Left lobe of liver (tissue), 2 donors: ENCODE measurements around the gene HOXB4. TPM values are rescaled to one million over a fixed set of nuclear protein-coding genes. Genes with fewer than 3 reads are reported as not detected.

Source experiments
- ATAC-seq: fragments of 200-7000 bp; cut with Tn5 transposase; one replicate; pipeline ENCODE4 v1.9.1; 2020; ENCODE audit warnings: mild to moderate bottlenecking, moderate library complexity
- DNase-seq: peaks from one replicate; pipeline ENCODE4 v3.0.0-alpha.2; 2020; ENCODE audit warnings: low spot score
- total RNA-seq: library from RNA; stranded (reverse); gene quantifications from one replicate; pipeline ENCODE4 v1.2.1, GENCODE V29; 2021
- donor health status: DM: no; HTN: no; CAD: no; lungs with moderate emphysema.
- donor health status: DM: no; HTN: yes; CAD: no.

The HOXB4 gene
- total RNA-seq, 1 donor from 2014 or later, result 1.1 TPM

GRCh38 chr17:48590607-48591161 is 12.5 kb upstream of the HOXB4 start:
- no peak for DNase-seq
- no peak for ATAC-seq

GRCh38 chr17:48589831-48590606 is 11.9 kb upstream of the HOXB4 start, which contains the start of gene HOXB3:
Gene HOXB3 (minus strand): TSS chr17:48590241. CDS start chr17:48552474, 37,767 bp downstream.
- ATAC-seq (no peak), DNase-seq (no peak)

- no peak for DNase-seq
- no peak for ATAC-seq
Observed at GRCh38 chr17:48589060-48589830, 11.1 kb upstream of the HOXB4 start.

GRCh38 chr17:48588528-48588927 is 10.4 kb upstream of the HOXB4 start:
- DNase-seq, result no peak
- no peak for ATAC-seq

GRCh38 chr17:48588074-48588415 is 9.9 kb upstream of the HOXB4 start:
- DNase-seq, result no peak
- no peak for ATAC-seq

GRCh38 chr17:48587276-48588073 is 9.3 kb upstream of the HOXB4 start:
- no peak for DNase-seq
- ATAC-seq, result no peak

- ATAC-seq (no peak), DNase-seq (no peak)
Observed at GRCh38 chr17:48586355-48587258, 8.5 kb upstream of the HOXB4 start.

- DNase-seq, result no peak
- ATAC-seq, result no peak
Observed at GRCh38 chr17:48584223-48584741, 6.1 kb upstream of the HOXB4 start.

GRCh38 chr17:48583708-48584222 is 5.6 kb upstream of the HOXB4 start:
- DNase-seq (no peak), ATAC-seq (no peak)

- ATAC-seq, result no peak
Observed at GRCh38 chr17:48582750-48583069, 4.6 kb upstream of the HOXB4 start.

GRCh38 chr17:48579760-48580554 is 1.8 kb upstream of the HOXB4 start:
- DNase-seq (no peak), ATAC-seq (no peak)

More at GRCh38 chr17:48582750-48583069, 4.6 kb upstream of the HOXB4 start:
- no peak for DNase-seq

GRCh38 chr17:48579471-48579759 is 1.3 kb upstream of the HOXB4 start:
- DNase-seq (no peak), ATAC-seq (no peak)

GRCh38 chr17:48578616-48579470 is 693 bp upstream of the HOXB4 start:
- DNase-seq, result no peak
- peak; percentile 6 for ATAC-seq

- DNase-seq, result no peak
- ATAC-seq, result no peak
Observed at GRCh38 chr17:48577330-48577945, 712 bp downstream of the HOXB4 start.

- no peak for DNase-seq
- ATAC-seq, result no peak
Observed at GRCh38 chr17:48576479-48577309, 1.5 kb downstream of the HOXB4 start.

- peak; percentile 35 for ATAC-seq
- no peak for DNase-seq
Observed at GRCh38 chr17:48575673-48576478, 2.3 kb downstream of the HOXB4 start.
